HepG2 (cell line): ENCODE measurements around the gene TMEM247. TPM values are rescaled to one million over a fixed set of nuclear protein-coding genes. Genes with fewer than 3 reads are reported as not detected.

Source experiments
- CHD2 ChIP-seq: IDR thresholded peaks from 2 replicates; pipeline ENCODE4 v1.6.1; 2011; ENCODE audit warnings: low read depth, low read length, improper control_type of control experiment
- GTF3A ChIP-seq: sonication (generic); formaldehyde crosslinking; conservative IDR thresholded peaks from 2 replicates; pipeline ENCODE4 v1.4.0; 2020; ENCODE audit warnings: mild to moderate bottlenecking, missing genetic modification reagents
- MIER2 ChIP-seq: IDR thresholded peaks from 2 replicates; pipeline ENCODE4 v1.6.1; 2016; ENCODE audit warnings: missing biosample characterization, missing genetic modification reagents
- MTA3 ChIP-seq: sonication (generic); formaldehyde crosslinking; IDR thresholded peaks from 2 replicates; pipeline ENCODE4 v1.4.0; 2020; ENCODE audit warnings: missing genetic modification reagents
- PCBP2 ChIP-seq: fragments of 200-400 bp; formaldehyde crosslinking; optimal IDR thresholded peaks from 2 replicates; pipeline ENCODE3; 2018; ENCODE audit warnings: low read length, low read depth; ENCODE audit not compliant: poor library complexity, severe bottlenecking
- SIN3A ChIP-seq: IDR thresholded peaks from 2 replicates; pipeline ENCODE4 v1.6.1; 2011; ENCODE audit warnings: low read depth, mild to moderate bottlenecking, control low read depth, low read length, borderline replicate concordance
- SP140L ChIP-seq: sonication (generic); formaldehyde crosslinking; IDR thresholded peaks from 2 replicates; pipeline ENCODE4 v1.4.0; 2020; ENCODE audit warnings: missing genetic modification reagents, borderline replicate concordance
- SSRP1 ChIP-seq: IDR thresholded peaks from 2 replicates; pipeline ENCODE4 v1.6.1; 2016; ENCODE audit warnings: control low read depth
- ZHX1 ChIP-seq: sonication (generic); formaldehyde crosslinking; IDR thresholded peaks from 2 replicates; pipeline ENCODE4 v1.8.1; 2022; ENCODE audit warnings: low read depth, mild to moderate bottlenecking, missing genetic modification reagents
- polyA plus RNA-seq, 8 experiments: library from polyadenylated mRNA; depleted of rRNA in 3 of 8; stranded (reverse) in 7 of 8; unstranded in 1 of 8; fragments of >200 nt; fragmentation: Illumina TruSeq in 4 of 8; extraction: Trizol in 4 of 8; gene quantifications; 2 replicates each; pipeline versions ENCODE4 v1.2.1 to v1.2.3, GENCODE V29; 2011 to 2016; ENCODE audit warnings: low read depth in 4 of 8, missing spikeins in 1 of 8, mixed read lengths in 1 of 8; ENCODE audit not compliant: insufficient read depth in 1 of 8
- total RNA-seq, 5 experiments: library from RNA; depleted of rRNA; stranded (reverse); fragments of >200 nt; fragmentation: Illumina TruSeq; extraction: Trizol; gene quantifications; 2 replicates each; pipeline ENCODE4 v1.2.3, GENCODE V29; 2016; ENCODE audit warnings: low read depth in 1 of 5
- TF ChIP-seq, protein P1 (sequence below): sonication (generic); formaldehyde crosslinking; IDR thresholded peaks from 2 replicates; pipeline ENCODE4 v1.4.0; 2020; ENCODE audit warnings: low read depth, mild to moderate bottlenecking, missing genetic modification reagents
- TF ChIP-seq, protein P2 (sequence below): sonication (generic); formaldehyde crosslinking; conservative IDR thresholded peaks from 2 replicates; pipeline ENCODE4 v1.5.0; 2020; ENCODE audit warnings: missing genetic modification reagents

Gene TMEM247
- total and polyA plus RNA-seq, 2 of the 13 experiments (the other 11 are each of a cell fraction or from before 2014, with no cell fraction given), result not detected

DNA sequence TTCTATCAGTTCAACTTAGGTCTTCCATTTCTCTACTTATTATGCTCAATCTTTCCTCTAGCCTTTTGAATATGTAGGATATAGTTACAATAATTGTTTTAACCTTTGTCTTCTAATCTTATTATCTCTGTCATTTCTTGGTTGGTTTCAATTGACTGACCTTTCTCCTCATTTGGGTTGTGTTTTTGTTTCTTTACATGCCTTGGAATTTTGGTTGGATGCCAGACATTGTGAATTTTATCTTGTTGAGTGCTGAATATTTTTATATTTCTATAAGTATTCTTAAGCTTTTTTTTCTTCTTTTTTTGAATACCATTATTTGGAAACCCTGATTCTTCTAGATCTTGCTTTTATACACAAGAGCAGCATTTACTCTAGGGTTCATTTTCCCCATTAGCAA is 30.7 kb upstream of the TMEM247 start (continued):
- TF ChIP-seq, protein P1, sequence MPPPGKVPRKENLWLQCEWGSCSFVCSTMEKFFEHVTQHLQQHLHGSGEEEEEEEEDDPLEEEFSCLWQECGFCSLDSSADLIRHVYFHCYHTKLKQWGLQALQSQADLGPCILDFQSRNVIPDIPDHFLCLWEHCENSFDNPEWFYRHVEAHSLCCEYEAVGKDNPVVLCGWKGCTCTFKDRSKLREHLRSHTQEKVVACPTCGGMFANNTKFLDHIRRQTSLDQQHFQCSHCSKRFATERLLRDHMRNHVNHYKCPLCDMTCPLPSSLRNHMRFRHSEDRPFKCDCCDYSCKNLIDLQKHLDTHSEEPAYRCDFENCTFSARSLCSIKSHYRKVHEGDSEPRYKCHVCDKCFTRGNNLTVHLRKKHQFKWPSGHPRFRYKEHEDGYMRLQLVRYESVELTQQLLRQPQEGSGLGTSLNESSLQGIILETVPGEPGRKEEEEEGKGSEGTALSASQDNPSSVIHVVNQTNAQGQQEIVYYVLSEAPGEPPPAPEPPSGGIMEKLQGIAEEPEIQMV, result no peak
- TF ChIP-seq SP140L, result no peak
- TF ChIP-seq ZHX1 (CRISPR knock-in tag), result no peak
- TF ChIP-seq, protein P2, sequence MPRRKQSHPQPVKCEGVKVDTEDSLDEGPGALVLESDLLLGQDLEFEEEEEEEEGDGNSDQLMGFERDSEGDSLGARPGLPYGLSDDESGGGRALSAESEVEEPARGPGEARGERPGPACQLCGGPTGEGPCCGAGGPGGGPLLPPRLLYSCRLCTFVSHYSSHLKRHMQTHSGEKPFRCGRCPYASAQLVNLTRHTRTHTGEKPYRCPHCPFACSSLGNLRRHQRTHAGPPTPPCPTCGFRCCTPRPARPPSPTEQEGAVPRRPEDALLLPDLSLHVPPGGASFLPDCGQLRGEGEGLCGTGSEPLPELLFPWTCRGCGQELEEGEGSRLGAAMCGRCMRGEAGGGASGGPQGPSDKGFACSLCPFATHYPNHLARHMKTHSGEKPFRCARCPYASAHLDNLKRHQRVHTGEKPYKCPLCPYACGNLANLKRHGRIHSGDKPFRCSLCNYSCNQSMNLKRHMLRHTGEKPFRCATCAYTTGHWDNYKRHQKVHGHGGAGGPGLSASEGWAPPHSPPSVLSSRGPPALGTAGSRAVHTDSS, result no peak
- no peak for TF ChIP-seq MIER2 (CRISPR knock-in tag)
- no peak for TF ChIP-seq CHD2
- no peak for TF ChIP-seq SSRP1 (CRISPR knock-in tag)
- no peak for TF ChIP-seq GTF3A
- TF ChIP-seq MTA3 (CRISPR knock-in tag), result no peak
- no peak for TF ChIP-seq SIN3A
- TF ChIP-seq PCBP2, result no peak
